Retina (tissue), 1 donor: Measurements from ENCODE around the gene SERPINI1.

Experiments
- DNase-seq: peaks from one replicate; pipeline ENCODE4 v3.0.0-alpha.2; 2016

SERPINI1 gene, protein sequence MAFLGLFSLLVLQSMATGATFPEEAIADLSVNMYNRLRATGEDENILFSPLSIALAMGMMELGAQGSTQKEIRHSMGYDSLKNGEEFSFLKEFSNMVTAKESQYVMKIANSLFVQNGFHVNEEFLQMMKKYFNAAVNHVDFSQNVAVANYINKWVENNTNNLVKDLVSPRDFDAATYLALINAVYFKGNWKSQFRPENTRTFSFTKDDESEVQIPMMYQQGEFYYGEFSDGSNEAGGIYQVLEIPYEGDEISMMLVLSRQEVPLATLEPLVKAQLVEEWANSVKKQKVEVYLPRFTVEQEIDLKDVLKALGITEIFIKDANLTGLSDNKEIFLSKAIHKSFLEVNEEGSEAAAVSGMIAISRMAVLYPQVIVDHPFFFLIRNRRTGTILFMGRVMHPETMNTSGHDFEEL

GRCh38 chr3:167735233-167736138 is at the start of gene SERPINI1:
Gene SERPINI1 (plus strand): TSS chr3:167735721. CDS start chr3:167789129, 53,408 bp downstream.
- peak; percentile 93 for DNase-seq

DNA sequence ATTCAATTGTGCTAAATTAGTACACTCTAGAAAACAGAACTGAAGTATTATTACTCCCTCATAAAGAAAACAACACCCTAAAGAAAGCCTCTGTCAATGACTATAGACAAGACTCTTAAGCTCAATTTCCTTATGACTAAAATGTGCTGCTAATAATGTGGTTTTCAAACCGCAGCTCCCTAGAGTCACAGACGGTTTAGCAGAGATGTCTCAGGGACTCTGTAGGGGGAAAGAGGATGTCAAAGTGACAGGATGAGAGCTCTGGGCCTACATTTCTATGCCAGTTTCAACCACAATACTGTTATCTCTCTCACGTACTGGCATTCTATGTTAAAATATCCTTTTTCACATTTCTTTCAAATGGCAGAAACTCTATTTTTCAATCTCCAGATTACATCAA is 44.2 kb upstream of the SERPINI1 start:
- no peak for DNase-seq

DNA sequence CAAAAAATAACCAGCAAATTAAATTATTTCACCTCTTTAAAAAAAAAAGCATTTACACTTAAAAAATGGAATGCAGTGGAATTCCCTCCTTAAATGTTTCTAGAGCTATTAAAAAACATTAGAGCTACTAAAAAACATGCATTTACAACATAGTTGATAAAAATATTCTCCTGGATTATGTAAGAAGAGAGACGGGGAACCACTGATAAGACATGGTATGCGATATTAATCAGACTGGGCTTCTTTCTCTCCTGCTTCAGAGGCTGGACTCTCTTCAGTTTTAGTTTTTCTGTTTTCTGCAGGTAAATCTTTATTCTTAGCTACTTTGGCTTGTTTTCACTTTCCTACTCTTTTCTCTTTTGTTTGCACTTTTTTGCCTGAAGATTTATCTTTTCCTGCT is 41.4 kb upstream of the SERPINI1 start:
- no peak for DNase-seq

DNA sequence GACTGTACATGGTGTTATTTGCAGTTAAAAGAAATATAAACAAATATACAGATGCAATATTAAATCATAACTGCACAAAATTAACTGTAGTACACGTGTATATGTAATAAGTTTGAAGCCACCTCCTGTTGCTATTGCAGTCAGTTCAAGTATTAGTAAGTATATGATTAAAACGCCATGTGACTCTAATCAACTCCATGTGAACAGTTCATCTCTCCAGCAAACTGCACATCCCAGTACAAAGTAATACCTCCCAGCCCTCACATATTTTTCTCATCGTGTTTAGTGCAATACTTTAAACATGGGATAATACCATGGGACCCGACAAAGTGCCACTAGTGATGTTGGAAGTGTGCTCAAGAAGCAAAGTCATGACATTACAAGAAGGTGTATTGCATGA is 35.5 kb upstream of the SERPINI1 start:
- DNase-seq, result no peak

DNA sequence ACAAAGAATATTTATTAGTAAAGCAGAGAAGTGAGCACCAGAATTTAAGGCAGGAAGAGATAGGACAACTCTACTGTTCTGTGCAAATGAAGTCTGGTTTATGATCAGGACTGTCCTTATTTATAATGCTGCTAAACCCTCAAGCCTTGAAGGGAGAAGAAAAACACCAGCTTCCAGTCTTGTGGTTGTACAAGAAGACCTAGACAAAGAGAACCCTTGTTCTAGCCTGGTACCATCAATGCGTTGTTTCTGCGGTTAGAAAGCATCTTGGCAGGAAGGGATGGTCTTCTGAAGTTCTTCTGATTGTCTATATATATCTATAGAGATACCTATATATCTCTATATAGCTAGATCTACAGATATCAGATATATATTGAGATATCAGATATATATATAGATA is 34.6 kb upstream of the SERPINI1 start:
- DNase-seq, result no peak

DNA sequence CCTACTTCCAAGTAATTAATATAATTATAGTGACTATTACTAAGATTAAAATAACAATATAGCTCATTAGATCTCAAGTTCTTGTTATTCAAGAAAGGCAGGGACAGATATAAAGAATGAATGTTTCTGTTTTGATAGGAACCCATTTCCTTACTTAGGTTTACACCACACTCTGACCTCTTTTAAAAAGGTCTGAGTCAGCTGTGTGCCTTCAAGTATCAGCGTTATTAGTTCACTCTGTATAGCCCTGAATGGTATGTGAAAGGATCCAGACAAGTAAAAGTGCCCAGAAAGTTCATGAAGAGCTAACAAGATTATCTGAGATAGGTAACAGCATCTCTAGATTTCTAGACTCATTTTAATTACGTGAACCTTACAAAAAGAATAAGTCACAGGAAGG is 29.7 kb upstream of the SERPINI1 start:
- DNase-seq, result no peak

GRCh38 chr3:167709690-167710089 is 25.8 kb upstream of the SERPINI1 start:
- DNase-seq, result no peak

DNA sequence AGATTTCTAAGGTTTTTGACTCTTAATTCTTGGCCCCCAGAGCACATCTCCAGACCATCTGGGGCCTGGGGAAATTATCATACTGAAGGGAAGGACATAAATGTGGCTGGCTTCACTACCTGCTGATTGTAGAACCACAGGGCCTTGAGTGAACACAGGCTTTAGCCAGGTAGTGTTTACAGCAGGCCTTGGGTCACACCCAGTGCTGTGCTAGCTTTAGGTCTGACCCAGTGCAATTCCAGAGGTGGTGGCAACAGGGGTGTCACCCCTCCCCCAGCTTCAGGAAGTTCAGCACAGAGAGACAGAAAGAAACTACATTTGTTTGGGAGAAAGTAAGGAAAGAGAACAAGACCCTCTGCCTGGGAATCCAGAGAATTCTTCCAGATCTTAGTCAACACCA is 25.0 kb upstream of the SERPINI1 start:
- no peak for DNase-seq

GRCh38 chr3:167711439-167711838 is 24.1 kb upstream of the SERPINI1 start:
- no peak for DNase-seq

DNA sequence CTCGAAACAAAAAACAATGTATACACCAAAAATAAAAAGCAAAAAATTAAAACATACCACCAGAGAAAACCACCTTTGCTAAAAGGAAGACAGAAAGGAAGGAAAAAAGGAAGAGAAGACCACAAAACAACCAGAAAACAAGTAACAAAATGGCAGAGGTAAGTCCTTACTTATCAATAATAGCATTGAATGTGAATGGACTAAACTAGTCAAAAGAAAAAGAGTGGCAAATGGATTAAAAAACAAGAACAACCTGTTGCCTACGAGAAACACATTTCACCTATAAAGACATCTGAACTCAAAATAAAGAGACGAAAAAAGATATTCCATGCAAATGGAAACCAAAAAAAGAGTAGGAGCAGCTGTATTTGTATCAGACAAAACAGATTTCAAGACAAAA is 23.1 kb upstream of the SERPINI1 start:
- DNase-seq, result no peak

GRCh38 chr3:167714871-167715270 is 20.6 kb upstream of the SERPINI1 start:
- DNase-seq, result no peak

- no peak for DNase-seq
Observed at GRCh38 chr3:167716920-167717319, 18.6 kb upstream of the SERPINI1 start.

GRCh38 chr3:167718582-167718981 is 16.9 kb upstream of the SERPINI1 start:
- DNase-seq, result no peak

GRCh38 chr3:167723025-167723512 is 12.5 kb upstream of the SERPINI1 start:
- no peak for DNase-seq

GRCh38 chr3:167723872-167724271 is 11.6 kb upstream of the SERPINI1 start:
- DNase-seq, result no peak

GRCh38 chr3:167728176-167728575 is 7.3 kb upstream of the SERPINI1 start:
- no peak for DNase-seq

DNA sequence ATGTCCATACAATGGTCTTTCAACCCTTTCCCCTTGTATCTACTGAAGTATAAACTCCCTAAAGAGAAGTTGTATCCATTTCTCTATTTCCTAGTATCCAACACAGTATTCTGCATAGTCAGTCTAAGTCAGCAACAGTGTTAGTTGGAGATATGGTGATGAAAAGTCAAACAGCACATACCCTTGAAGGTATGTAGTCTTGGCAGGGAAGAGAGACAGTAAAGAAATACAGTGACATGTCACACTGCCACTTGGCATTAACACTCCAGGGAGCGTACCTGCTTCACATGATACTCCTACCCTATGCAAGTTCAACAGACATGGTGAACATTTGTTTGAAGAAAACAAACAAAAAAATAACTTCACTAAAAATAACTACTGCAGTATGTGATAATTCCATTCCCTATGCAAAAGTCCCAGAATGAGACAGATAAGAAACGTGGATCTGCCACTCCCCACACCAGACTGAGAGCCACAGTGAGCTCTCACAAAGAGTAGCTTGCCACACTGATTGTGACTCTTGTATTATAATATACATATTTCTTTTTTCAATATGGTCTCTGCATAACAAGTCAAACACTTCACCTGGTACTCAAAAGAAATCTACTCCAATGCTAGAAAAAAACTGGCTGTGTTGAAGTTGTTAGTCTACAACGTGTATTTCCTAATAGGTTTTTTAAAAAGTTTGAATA is 6.7 kb upstream of the SERPINI1 start:
- DNase-seq, result no peak

- no peak for DNase-seq
Observed at GRCh38 chr3:167729591-167729990, 5.9 kb upstream of the SERPINI1 start.

DNA sequence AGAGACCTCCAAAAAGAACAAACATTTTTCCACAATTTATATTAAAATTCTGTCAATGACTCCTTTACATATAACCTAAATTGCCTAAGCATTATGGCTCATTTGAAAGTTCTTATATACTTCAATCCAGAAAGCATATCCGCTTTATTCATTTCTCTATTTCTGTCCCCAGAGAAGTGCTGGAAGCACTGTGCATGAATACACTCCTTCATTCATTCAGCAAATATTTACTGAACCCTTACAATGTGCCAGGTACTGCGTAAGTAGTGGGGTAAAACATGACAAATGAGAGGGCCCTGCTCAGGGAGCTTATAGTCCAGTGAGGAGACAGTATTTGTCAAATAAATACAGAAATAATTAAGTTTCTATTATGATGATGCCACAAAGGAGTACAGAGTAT is 4.1 kb upstream of the SERPINI1 start:
- no peak for DNase-seq

DNA sequence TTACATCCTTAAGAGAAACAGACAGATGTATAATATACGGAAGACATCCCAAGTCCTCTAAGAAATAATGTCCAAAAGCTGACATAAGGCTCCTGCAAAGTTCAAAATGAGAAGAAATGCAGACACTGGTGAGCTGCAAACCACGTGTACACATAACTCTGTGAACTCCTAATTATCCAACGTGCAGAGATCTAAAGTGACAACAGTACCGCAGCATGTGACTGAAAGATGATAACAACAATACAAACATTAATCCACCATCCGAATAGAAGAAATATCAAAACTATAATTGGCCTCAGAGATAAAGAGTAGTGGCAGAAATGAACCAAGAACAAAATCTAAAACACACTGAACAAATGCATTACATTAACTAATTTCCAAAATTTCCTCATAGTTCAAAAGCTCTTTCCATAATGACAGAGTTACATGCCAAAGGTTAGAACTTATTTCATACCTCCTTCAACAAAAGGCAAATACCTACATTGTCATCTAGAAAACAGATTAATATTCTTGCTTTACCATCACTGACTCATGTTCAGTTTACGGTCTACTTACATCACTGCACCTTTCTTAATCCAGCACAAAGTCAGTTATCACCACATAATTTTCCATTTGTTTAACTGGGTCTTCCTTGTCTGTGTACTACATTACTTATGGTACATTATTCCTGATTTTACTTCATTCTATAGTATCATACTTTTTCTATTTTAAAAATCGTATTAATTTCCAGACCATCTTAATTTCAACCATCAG is 3.0 kb upstream of the SERPINI1 start:
- no peak for DNase-seq

DNA sequence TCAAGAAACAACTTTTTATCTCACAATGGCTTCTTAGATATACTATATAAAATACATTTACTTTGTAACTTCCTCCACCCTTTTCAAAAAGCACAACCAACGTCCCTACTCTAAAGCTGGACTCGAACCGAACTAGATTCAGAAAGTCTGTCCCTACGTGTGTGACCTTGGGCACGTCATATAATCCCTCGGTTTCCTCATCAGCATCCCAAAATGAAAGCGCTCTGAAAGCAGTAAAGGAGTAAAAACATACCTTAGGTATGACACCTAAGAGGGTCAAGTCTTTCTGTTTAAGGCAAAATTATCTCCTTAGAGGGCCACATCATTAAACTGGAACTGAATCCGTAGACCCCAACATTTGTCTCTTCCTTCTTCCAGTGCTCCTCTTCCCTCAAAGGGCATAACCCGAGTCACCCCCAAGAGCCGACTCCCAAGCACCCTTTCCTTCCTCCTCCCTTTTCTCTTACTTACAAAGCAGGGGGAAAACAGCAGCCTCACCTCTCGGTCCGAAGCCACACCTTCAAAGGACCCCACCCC is 1.5 kb upstream of the SERPINI1 start:
- no peak for DNase-seq
